Measurements from ENCODE around the gene FGD5.

Gene FGD5

DNA sequence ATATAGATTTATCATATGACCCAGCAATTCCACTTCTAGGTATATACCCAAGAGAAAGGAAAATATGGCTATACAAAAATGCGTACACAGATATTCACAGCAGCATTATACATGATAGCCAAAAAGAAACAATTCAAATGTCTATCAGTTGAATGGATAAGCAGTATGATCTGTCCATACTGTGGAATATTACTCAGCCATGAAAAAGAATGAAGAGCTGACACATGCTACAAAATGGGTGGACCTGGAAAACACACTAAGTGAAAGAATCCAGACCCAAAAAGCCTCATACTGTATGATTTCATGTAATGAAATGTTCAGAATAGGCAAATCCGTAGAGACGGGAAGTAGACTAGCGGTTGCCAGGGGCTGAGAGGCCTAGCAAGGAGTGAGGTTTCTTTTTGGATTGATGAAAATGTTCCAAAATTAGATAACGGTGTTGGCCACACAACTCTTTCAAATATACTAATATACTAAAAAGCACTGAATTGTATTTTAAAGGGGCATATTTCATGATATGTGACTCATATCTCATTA is 33.4 kb downstream of the FGD5 start:
- no peak for DNase-seq (ENCODE audit: low read depth)

DNA sequence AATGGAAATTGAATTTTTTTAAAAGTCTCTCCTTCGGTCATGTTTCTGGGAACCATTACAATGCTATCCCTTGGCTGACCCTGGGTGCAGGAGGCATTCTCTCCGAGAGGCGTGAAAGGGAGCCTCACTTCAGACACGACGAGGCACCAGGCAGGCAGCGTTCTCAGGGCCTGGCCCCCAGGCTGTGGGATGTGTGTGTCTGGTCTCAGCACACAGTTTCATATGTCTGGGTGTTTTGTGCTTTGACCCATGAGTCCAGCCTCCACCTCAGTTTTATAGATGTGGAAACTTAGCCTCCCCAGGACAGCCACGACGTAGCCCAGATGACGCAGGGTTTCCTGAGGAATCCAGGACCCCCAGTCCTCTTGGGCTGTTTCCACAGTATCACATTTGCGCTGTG is 34.0 kb downstream of the FGD5 start:
- DNase-seq (ENCODE audit: low read depth) = no peak

DNA sequence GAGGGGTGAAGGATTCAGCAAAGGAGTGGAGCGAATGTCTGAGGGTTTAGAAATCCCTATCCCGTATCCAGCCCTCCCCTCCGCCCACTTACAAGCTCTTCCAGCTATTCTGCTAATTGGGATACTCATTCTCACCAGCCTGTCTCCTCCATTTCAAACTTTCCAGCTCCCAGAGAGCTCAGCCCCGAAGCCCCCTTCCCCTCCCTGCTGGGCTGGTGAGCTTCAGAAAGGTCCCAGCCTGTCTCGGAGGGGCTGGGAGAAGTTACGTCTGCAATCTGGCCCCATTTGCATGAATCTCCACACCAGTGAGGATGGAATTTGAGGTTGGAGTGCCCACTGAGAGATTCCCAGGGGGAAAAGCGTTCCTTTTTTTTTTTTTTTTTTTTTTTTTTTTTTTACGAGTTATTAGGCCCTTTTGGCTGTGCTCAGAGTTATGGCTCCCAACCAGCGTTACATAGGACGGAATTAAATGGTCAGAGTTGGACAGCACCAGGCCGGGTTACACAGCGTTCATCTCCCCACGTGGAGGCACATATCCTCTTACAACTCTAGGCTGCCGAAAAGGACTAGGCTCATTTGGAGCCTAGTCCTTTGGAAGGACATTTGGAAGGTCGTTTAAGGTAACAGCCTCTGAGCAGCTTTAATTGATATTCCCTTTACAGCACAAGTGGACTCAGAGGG is 34.6 kb downstream of the FGD5 start:
- no peak for DNase-seq (ENCODE audit: low read depth)

DNA sequence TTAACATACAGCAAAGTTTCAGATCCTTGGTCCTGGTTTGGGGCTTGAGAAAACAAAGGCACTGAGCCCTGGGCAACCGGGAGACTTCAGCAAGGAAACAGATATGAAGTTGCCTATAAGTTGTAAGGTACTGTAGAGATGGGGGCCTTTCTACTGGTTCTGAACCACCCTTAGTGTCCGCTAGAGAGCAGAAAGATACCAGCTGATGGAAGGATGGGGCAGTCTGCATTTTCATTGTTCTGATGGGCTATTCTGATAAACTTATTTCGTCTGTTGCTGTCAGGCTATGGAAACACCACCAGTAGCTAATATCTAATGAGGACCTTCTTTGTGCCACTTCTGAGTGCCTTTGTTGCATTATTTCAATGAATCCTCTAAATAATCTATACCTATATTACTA is 38.7 kb downstream of the FGD5 start:
- no peak for DNase-seq (ENCODE audit: low read depth)

DNA sequence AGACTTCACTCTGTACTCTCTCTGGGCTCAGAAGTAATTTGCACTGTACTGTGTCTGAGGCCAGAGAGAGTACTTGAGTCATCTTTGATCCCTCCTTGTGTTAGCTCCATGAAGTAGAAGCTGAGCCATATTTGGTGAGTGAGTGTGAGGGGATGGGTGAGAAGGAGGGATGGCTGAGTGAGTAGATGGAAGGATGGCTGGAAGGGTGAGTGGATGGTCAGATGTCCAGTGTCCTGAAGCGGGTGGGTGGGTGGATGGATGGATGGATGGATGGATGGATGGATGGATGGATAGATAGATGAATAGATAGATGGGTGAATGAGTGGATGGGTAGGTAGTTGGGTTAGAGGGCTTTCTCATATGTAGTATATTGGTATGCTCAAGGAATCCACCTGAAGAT is 39.3 kb downstream of the FGD5 start:
- DNase-seq (ENCODE audit: low read depth) = no peak

DNA sequence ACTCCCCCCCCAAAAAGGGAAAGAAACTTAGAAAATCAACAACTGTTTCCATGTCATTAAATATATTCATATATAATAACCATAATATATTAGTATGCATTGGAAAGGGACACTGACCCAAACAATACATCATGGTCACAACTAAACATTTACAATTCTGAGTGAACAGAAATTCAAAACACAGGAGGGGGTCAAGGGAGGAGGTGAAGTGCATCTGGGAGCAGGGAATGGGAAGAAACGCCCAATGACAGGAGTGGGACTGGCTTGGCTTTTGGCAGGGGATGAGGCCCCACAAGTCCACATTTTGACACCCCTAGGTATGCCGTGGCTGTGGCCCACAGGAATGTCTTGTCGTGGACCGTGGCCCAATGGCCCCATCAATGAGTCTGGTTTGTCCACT is 41.1 kb downstream of the FGD5 start:
- no peak for DNase-seq (ENCODE audit: low read depth)

DNA sequence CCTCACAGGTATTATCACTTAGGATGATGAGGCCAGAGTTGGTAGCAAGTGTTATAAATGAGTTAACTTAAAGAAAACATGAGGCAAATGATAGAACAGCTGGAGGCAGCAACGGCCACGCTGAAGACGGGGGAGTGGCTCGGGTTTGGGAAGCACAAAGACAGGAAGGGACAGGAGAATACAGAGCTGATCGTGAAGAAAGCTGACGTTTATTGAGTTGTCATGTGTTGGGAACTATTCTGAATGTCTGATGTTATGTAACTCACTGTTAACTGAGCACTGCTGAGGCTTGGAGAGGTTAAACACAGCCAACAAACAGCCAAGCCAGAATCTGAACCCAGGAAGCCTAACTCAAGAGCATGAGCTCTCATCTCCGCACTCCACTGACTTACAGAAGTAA is 42.3 kb downstream of the FGD5 start:
- DNase-seq (ENCODE audit: low read depth) = no peak

DNA sequence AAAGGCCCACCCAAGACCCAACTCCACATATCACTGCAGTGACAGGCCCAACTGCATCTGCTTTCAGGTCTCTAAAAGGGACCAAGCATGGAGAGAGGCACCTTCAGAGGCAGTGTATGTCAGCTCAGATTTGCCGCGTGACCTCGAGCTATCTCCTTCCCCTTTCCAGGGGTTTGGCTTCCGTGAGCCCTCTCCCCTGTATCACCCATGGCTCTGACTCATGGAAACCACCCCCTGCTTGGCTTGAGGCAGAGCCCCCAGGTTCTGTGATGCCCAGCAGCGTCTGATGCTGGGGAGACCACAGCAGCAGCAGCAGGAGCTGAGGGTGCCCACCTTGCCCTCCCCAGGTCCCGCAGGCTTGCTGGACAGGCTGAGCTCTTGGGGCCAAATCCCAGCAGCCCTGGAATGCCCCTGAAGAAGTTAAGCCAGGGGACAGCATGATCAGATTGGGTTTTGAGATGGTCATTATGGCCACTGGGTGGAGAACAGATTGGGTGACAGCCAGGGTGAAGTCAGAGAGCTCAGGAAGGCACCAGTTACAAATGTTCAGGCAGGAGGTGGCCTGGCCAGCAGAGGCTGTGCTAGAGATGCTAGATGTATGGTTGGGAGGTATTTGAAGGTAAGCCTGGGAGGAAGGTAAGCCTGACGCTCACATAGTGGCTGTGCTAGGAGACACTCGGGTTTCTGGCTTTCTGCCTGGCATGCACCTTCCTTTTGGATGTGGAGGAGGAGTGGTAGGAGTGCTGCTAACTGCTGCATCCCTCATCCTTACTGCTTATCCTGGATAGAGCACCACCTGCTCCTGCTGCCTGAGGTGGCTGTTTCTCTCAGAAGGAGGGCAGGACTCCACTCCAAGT is 42.9 kb downstream of the FGD5 start:
- DNase-seq (ENCODE audit: low read depth) = no peak

DNA sequence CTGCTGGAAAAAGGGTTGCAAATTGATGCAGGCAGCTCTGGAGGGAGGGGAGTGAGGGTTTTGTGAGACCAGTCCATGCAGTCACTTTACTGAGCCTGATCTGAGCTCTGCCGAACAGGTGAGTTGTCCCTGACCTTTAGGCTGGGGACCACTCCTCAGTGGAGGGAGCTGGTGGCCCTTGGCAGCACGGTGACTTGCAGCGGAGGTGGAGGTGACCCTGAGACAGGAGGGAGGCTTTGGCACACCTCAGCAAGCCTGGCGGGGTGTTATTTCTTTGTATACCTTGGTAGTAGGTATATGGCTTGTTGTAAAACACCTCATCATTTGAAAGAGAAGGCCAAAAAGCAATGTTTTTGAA is 43.5 kb downstream of the FGD5 start:
- no peak for DNase-seq (ENCODE audit: low read depth)

DNA sequence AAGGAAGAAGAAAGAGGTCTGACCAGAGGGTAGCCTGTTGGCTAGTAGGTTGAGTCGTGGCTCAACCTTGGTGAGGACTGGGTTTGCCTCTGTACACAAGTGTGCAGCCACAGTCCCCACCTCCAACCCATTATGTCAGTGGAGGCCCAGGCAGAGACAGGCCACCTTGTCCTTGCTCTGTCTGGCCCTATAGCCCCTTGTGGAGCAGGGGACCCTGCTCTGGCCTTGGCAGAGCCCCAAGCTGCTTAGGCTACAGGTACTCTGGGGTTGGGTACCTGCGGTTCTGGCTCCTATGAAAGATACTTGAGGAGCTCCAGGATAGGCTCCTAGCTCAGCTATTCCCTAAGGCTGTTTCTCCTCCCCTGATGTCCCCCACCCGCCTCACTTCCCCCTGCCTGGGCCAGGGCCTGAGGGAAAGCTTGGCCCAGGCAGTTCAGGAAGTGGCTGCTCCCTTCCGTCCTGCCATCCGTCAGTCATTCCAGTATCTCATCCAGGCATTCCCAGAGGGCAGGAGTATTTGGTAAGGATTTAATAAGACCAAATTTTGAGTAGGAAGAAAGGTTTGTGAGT is 44.0 kb downstream of the FGD5 start:
- DNase-seq (ENCODE audit: low read depth) = no peak

DNA sequence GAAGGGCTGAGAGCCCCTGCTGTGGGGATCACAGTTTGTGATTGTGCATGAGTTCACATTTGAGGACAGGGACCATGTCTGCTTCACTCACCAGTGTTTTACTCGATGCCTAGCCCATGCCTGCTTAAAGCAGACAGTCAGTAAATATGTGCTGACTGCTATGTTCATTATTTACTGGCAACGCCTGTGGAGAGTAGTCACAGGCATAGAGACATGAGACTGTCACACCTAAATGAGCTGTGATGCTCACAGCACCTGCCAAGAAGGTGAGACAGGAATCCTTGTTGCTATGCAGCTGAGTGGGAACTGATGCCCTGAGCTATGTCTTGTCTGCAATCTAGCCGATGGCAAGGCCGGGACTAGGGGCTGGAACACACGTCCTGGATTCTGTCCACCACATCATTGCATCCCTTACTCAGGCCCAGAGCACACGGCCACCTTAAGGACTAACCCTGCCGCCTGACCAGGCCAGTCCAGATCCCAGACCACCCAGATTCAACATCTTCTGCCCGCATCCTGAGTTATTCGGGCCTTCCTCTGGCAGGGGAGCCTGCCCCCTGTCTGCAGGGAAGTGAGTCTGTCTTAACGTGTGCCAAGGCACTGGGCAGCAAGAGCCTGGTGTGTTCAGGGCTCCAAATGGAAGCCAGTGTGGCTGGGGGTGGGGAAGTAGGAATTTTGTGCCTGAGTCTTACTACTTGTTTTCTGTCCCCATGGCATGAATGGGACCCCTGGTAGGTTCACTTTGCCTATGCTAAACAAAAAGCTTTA is 44.8 kb downstream of the FGD5 start:
- no peak for DNase-seq (ENCODE audit: low read depth)

DNA sequence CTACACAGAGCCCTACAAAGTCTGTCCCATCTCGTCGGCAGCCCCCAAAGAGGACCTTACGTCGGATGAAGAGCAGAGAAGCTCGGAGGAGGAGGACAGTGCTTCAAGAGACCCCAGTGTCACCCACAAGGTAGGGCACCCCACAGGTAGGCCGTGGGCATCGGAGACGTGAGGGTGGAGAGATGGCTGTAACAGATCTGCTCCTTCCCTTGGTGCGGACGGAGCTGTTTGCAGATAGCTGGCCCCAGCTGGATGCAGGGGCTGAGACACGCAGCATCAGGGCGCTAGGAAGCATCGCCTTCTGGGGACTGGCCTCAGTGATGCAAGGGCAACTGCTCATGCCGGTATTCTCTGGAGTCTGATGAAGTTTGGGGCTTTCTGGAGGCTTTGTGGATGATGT is 45.4 kb downstream of the FGD5 start:
- no peak for DNase-seq (ENCODE audit: low read depth)

DNA sequence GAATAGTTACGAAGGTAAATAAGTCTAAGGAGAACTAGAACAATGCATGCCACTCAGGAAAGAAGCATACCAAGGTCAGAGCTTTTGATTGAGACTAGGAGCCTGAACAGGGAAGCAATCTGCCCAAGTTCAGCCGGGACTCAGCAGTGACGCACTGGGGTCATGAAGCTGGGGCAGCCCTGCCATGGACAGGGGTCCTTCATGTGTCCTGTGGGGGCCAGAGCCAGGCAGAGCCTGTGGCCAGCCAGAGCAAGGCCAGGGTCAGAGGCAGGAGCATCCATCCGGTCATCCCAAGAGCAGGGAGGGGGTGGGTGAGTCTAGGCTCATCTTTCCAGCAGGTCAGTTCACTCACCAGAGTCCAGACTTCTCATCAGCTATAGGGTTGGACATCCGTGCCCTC is 47.9 kb downstream of the FGD5 start:
- no peak for DNase-seq (ENCODE audit: low read depth)

DNA sequence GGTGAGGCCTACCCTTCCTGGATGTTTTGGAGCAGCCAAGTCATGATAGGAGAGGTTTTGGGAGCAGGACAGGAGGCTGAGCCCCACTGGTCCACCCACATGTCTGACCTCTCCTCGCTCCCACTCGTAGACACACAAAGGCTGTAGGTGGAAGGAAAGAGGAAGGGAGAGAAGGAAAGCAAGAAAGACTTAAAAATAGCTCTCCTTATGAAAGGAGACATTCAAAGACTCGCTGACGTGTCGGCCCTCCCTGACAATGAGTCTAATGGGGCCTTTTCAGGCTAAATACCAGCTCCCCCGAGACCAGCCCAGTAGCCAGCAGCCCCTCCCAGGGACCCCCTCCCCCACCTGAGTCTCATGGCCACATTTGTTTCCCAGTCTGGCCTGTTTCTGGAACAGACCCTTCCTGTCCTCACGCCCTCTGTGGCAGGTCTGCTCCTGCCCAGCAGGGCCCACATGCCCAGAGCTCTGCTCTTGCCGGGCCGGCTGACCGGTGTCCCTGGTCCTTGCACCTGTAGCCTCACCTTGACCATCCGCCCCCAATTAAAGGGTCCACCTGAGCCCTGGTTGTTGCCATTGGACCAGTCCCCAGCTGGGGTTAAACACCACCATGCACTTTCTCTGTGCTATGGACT is 49.3 kb downstream of the FGD5 start:
- no peak for DNase-seq (ENCODE audit: low read depth)

DNA sequence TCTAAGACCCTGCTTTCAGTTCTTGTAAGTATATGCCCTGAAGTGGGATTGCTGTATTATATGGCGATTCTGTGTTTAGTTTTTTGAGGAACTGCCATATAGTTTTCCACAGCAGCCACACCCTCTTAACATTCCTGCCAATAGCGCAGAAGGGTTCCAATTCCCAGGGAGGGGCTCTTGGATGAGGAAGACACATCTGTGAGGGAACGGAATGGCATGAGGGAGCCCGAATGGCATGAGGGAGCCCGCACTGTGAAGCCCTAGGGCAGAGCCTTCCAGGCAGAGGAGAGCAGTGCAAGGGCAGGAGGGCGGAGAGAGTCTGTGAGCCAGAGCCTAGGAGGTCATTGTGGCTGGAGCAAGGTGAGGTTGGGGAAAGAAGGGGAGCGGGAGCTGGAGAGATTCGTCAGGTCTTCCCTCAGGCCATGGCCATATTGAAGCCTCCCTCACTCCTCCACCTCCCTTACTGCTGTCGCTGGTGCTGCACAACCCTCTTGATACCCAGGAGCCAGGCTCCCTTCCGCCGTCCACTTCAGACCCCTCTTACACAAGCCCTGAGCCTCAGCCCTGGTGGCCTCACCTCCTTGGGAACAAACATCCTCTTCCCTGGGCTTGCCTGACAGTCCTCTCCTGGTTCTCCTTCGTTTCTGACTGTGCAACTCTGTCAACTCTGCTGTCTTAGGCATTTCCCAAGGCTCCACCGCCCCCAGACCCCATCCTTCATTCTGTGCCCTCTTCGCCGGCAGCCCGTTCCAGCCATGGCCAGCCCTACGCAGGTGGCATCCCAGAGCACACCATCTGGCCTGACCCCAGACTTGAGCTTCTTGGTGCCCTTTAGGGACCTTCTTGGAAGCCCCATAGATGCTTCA is 51.4 kb downstream of the FGD5 start:
- DNase-seq (ENCODE audit: low read depth) = no peak

DNA sequence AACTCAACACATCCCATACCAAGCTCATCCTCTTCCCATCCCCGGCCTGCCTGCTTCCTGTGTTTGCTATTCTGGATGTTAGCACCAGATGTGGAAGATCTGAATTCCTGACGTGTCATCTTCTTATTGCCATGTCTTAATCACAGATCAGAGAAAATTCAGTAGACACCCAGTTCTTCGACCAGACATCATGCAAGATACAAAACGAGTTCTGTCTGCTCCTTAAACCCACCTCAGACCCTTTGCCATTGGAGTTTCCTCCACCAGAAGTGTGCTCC is 52.0 kb downstream of the FGD5 start:
- no peak for DNase-seq (ENCODE audit: low read depth)

DNA sequence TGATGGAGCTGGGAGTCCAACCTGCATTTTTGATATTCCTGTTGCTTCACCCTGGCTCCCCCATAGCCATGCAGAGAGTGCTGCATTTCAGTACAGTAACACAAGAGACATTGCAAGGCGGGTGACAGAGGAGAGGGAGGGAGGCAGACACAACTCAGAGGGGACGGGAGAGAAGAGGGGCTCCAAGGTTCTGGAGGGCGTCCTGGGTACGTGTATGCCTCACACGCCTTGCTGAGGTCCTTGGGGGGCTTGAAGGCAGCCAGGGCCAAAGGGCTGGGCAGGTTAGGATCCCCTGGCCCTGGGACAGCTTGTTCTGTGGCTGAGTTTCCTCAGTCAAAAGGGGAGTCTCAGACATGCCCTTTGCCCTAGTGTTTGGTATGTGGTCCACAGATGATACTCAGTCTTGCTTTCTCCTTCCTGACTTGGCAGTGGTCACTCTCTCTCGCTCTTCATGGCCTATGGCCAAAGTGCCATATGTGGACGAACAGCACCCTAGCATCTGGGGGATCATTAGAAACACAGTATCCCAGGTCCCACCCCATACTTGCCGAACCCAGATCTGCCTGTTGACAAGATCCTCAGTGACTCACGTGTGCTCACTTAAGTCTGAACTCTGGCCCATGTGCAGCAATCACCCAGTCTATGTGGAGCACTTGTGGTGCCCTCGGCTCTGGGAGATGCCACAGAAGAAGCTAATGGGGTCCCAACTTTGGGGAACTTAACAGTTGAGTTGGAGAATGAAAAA is 52.9 kb downstream of the FGD5 start:
- DNase-seq (ENCODE audit: low read depth) = no peak

DNA sequence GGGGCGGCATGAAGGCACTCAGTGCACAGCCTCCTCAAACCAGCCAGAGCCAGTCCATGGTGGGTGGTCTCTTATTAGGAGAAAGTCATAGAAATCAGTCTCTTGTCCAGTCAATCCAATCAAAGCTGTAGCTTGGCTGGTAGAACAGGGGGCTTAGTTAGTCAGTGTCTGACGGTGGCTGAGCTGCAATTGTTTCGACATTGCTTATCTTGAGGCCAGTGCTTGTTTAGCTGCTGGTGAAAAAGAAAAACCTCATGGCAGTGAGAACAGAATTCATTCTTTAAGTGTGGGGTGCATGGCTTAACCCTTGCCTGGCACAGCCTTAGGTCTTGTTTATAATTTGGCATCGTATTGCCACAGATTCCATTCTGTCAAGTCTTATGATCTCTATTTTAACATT is 53.9 kb downstream of the FGD5 start:
- DNase-seq (ENCODE audit: low read depth) = no peak

DNA sequence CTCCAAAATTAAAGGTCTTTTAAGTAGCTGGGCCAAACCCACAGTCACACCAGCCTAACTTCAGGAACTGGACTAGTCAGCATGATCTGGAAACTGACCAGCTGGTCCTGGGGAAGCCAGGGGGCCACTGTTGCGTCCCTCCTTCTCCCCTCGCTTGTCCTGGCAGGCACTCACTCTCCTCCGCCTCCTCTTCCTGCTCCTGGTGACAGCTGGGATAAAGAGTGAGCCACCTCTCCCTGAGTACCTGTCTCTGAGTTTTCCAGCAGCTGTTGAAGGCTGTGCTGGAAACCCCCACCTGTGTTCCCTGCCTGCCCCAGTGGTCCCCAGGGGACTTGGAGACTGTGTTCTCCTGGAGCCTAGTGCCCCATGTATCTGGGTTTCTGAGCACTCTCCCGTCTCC is 56.0 kb downstream of the FGD5 start:
- DNase-seq (ENCODE audit: low read depth) = no peak

DNA sequence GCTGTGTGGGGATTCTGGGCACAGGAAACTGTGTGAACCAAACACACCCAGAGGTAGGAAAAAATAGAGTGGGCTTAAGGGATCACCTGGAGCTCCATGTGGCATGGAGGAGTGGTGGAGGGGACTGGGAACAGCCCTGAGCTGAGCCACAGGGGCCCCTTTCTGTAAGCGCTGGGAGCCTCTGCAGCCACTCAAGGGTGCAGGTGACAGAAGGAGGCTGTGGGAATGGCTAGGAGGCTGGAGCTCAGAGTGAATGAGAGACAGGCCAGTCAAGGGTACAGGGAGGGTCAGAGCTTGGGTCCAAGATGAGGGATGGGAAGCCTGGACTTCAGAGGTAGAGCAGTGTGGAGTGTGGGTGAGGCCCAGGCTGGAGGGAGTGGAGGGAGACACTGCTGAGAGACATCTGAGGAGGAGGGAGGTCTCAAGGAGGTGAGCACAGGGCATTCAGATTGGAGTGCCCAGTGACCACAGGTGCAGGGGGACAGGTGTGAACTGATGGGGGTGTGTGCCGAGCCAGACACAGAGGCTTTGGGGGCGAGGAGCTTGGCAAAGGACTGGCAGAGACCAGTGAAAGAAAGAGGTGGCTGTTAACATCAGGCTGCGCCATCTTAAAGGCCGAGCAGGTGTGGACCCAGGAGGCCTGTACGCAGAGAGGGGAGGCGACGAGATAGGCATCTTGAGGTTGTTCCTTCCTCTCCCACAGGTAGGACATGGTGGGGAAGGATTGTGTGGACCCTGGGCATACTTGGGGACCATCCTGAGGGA is 56.8 kb downstream of the FGD5 start:
- no peak for DNase-seq (ENCODE audit: low read depth)

Measured in iris pigment epithelial cell (primary cell).